Activated B cell treated with CpG ODN at 0.5 μM for 24 hours (primary cell): ENCODE data around the gene F13A1. TPM values are rescaled to one million over a fixed set of nuclear protein-coding genes. Genes with fewer than 3 reads are reported as not detected.
A peak's percentile ranks its signal among the peaks of the same experiment; 100 is the strongest.

Source experiments
- ATAC-seq: fragments of 200-7000 bp; cut with Tn5 transposase; one replicate; pipeline ENCODE4 v1.10.0; 2021; ENCODE audit warnings: low read depth, mild to moderate bottlenecking, moderate library complexity
- CTCF ChIA-PET: fragments of 350-600 bp; sonication (Branson Sonifier 250); formaldehyde crosslinking; loops from one replicate; lab custom pipeline; 2021; ENCODE audit warnings: antibody characterized with exemption; lab: Charles Lee
- POLR2A ChIA-PET: fragments of 350-600 bp; sonication (Branson Sonifier 250); formaldehyde crosslinking; loops from one replicate; lab custom pipeline; 2021; ENCODE audit warnings: antibody characterized with exemption; lab: Charles Lee
- DNase-seq: peaks from one replicate; pipeline ENCODE4 v3.0.0; 2022
- H3K27ac Mint-ChIP-seq: one replicate; pipeline ENCODE4 v1.8.0; 2020; ENCODE audit warnings: mixed read lengths
- H3K27me3 Mint-ChIP-seq: one replicate; pipeline ENCODE4 v1.8.0; 2021; ENCODE audit warnings: mixed read lengths
- H3K36me3 Mint-ChIP-seq: one replicate; pipeline ENCODE4 v1.8.0; 2021; ENCODE audit warnings: low read depth, mixed read lengths
- H3K4me1 Mint-ChIP-seq: one replicate; pipeline ENCODE4 v1.8.0; 2021; ENCODE audit warnings: mixed read lengths
- H3K4me3 Mint-ChIP-seq: one replicate; pipeline ENCODE4 v1.8.0; 2020; ENCODE audit warnings: mild to moderate bottlenecking, mixed read lengths
- H3K9me3 Mint-ChIP-seq: one replicate; pipeline ENCODE4 v1.8.0; 2020; ENCODE audit warnings: mixed read lengths
- intact Hi-C: fragments of 100-400 bp; cut with micrococcal nuclease; formaldehyde crosslinking; loops from one replicate; pipeline ENCODE4 v1.15.1; 2024
- total RNA-seq: library from RNA; stranded (reverse); gene quantifications from 2 replicates; pipeline ENCODE4 v1.2.3, GENCODE V29; 2022
- TF ChIP-seq, protein P1 (sequence below): fragments of 200-600 bp; IDR thresholded peaks from one replicate; pipeline ENCODE4 v1.8.0; 2022; ENCODE audit warnings: antibody characterized with exemption, mild to moderate bottlenecking

The F13A1 gene
- total RNA-seq, 1 donor from 2014 or later = 0.75 TPM

DNA sequence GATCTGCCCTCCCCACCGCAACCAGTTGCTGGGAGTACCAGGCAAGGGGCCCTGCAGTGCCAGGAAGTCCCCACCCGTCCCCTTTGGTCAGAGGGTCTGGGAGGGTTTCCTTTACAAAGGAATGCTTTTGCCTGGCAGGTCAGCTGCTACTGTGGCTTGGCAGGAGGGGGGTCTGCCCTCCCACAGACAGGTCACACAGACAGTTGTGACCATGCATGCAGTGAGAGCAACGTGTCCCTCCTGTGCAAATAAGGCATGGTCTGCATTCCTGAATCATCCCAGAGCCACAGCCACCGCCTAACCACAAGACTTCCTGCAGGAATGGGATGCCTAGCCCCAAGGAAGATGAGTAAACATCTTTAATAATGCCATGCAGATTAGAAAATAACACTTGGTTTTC lies 439 bp upstream of the F13A1 start:
- TF ChIP-seq, protein P1, sequence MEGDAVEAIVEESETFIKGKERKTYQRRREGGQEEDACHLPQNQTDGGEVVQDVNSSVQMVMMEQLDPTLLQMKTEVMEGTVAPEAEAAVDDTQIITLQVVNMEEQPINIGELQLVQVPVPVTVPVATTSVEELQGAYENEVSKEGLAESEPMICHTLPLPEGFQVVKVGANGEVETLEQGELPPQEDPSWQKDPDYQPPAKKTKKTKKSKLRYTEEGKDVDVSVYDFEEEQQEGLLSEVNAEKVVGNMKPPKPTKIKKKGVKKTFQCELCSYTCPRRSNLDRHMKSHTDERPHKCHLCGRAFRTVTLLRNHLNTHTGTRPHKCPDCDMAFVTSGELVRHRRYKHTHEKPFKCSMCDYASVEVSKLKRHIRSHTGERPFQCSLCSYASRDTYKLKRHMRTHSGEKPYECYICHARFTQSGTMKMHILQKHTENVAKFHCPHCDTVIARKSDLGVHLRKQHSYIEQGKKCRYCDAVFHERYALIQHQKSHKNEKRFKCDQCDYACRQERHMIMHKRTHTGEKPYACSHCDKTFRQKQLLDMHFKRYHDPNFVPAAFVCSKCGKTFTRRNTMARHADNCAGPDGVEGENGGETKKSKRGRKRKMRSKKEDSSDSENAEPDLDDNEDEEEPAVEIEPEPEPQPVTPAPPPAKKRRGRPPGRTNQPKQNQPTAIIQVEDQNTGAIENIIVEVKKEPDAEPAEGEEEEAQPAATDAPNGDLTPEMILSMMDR = no peak
- no peaks in the 10 kb centered on the region for H3K9me3 Mint-ChIP-seq
- DNase-seq (no peak), ATAC-seq (no peak)
- no peak overlapping the region for H3K27ac Mint-ChIP-seq
- no peak overlapping the region for H3K4me3 Mint-ChIP-seq
- H3K36me3 Mint-ChIP-seq = no peaks in the 10 kb centered on the region
- ChIA-PET CTCF (interaction anchor here (0.6 to 1.6 kb wide), 2 partner anchors 56 to 72 kb away, joined by 3 read pairs; no protein-coding TSS in a partner anchor), POLR2A (interaction anchor here (1.6 to 2.3 kb wide), 2 partner anchors 9 to 11 kb away, joined by 7 to 9 read pairs; no protein-coding TSS in a partner anchor)
- peaks cover 18% of the 10 kb centered on the region for H3K4me1 Mint-ChIP-seq
- H3K27me3 Mint-ChIP-seq = peaks cover 45% of the 10 kb centered on the region
- intact Hi-C loops = loop anchor here (2.0 kb wide), 1 partner anchor 70 kb away; no protein-coding TSS in a partner anchor

DNA sequence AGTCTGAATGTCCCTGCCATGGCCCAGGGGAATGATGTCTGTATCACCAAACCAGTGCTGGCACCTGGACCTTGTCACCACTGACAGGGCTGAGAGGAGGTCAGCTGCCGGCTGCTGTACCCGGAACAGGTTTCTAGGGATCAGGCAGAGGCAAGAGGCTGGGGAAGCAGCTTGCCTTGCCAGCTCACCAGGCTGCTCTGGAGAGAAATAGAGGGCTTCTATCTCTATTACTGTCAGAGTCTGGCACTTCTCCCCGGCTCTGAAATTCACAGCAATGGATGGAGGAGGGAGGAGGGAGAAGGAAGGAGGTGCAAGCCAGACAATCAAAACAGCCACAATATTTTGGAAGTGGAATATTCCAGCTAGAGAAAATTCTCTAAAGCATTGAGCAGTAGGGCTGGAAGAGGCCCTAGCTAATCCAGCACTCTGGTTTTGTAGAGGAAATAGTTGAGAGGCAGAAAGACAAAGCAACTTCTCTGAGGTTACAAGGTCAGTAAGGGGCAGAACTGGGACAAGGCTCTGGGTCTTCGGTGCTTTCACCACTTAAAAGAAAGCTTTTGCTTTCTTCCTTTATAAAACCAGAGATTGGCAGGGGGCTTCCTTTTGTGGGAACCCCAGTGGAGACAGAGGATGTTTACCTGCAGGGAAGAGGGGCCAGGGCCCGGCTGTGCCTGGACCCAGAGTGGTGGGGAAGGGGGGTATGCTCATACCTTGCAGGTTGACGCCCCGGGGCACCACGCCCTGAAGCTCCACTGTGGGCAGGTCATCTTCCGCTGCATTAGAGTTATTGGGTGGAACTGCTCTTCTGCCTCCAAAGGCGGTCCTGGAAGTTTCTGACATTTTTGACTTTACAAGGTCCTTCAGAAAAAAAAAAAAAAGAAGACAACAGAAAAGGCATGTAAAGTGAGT lies 2.4 kb downstream of the F13A1 start:
- intact Hi-C loops = no loop called here
- no peak overlapping the region for H3K4me3 Mint-ChIP-seq
- H3K9me3 Mint-ChIP-seq = no peaks in the 10 kb centered on the region
- TF ChIP-seq, protein P1 = no peak
- no peak overlapping the region for H3K27ac Mint-ChIP-seq
- no peak for DNase-seq
- ChIA-PET CTCF (no interaction called here), POLR2A (interaction anchor here (0.8 kb wide), 1 partner anchor 74 kb away, joined by 5 read pairs; no protein-coding TSS in a partner anchor)
- peaks cover 51% of the 10 kb centered on the region for H3K27me3 Mint-ChIP-seq
- peaks cover 22% of the 10 kb centered on the region for H3K4me1 Mint-ChIP-seq
- no peak for ATAC-seq
- no peaks in the 10 kb centered on the region for H3K36me3 Mint-ChIP-seq

DNA sequence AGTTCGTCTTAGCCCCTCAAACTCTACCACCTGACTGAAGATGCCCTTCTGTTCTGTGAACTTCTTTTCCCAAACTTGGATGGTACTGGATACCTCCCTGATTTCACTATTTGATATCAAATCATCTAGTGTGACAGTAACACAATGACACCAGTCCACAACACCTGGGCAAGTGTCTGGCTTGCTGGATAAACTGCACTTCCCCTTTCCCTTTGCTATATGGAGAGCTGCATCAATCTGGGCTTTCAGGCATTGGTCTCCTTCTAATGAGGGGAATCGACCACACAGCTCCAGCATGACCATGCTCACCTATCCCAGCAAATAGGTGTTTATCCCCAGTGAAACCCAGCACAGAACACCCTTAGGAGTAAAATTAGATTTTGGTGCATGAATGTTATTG lies 3.1 kb downstream of the F13A1 start:
- ChIA-PET CTCF (no interaction called here), POLR2A (interaction anchor here (0.8 kb wide), 1 partner anchor 75 kb away, joined by 5 read pairs; no protein-coding TSS in a partner anchor)
- DNase-seq (no peak), ATAC-seq (no peak)
- intact Hi-C loops = no loop called here
- H3K4me3 Mint-ChIP-seq = no peak overlapping the region
- TF ChIP-seq, protein P1 = no peak
- H3K27ac Mint-ChIP-seq = no peak overlapping the region
- peaks cover 22% of the 10 kb centered on the region for H3K4me1 Mint-ChIP-seq
- peaks cover 45% of the 10 kb centered on the region for H3K27me3 Mint-ChIP-seq
- no peaks in the 10 kb centered on the region for H3K9me3 Mint-ChIP-seq
- no peaks in the 10 kb centered on the region for H3K36me3 Mint-ChIP-seq

DNA sequence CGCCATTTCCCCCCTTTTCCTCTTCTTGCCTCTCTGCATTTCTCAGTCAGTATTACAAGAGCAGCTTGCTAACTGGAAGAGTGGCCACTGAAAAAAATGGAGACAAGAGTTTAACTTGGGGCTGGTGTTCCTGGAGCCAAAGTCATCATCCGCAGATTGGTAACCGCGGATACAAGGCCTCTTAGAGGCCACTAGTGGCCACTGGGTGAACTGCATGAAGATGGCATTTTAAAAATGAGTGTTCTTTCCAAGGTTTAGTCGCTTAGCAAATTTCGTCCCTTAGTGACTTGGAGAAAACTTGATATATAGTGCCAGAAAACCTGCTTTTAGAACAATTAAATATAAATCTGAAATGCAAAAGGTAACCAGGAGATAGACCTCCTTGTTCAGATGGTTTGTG lies 4.8 kb downstream of the F13A1 start:
- ATAC-seq (peak; percentile 35), DNase-seq (no peak)
- no peak overlapping the region for H3K27ac Mint-ChIP-seq
- TF ChIP-seq, protein P1 = peak; percentile 63
- CTCF ChIA-PET = interaction anchor here (1.1 kb wide), 2 partner anchors 179 to 231 kb away, joined by 3 to 4 read pairs; no protein-coding TSS in a partner anchor
- intact Hi-C loops = loop anchor here (1.0 to 2.0 kb wide), 5 partner anchors 15 to 258 kb away; no protein-coding TSS in a partner anchor
- H3K4me3 Mint-ChIP-seq = no peak overlapping the region
- peaks cover 19% of the 10 kb centered on the region for H3K4me1 Mint-ChIP-seq
- H3K27me3 Mint-ChIP-seq = peaks cover 29% of the 10 kb centered on the region
- no peaks in the 10 kb centered on the region for H3K36me3 Mint-ChIP-seq
- POLR2A ChIA-PET = no interaction called here
- no peaks in the 10 kb centered on the region for H3K9me3 Mint-ChIP-seq

DNA sequence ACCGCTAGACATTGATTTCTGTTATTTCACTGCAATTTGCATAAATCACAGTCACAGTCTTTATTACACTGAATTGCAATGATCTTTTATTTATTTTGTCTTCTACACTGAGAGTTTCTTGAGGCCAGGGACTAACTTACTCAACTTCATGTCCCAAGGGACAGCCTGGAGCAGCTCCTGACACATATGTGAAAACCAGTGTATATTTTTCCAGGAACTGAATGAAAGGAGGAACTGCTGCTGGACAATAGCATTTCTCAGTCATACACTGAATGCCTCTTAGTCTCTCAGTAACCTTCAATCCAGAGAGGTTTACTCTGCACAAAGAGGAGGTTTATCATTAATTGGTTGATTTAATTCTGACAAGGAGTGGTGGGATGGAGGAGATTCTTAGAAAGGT lies 5.9 kb downstream of the F13A1 start:
- ChIA-PET POLR2A (no interaction called here), CTCF (interaction anchor here (1.1 kb wide), 1 partner anchor 180 kb away, joined by 4 read pairs; no protein-coding TSS in a partner anchor)
- ATAC-seq = no peak
- Mint-ChIP-seq H3K27ac (no peak overlapping the region), H3K9me3 (no peaks in the 10 kb centered on the region), H3K36me3 (no peaks in the 10 kb centered on the region), H3K4me1 (peaks cover 8% of the 10 kb centered on the region), H3K27me3 (peaks cover 21% of the 10 kb centered on the region), H3K4me3 (no peak overlapping the region)
- DNase-seq = no peak
- TF ChIP-seq, protein P1 = no peak
- intact Hi-C loops = loop anchor here (2.0 kb wide), 3 partner anchors 16 to 232 kb away; no protein-coding TSS in a partner anchor
